Small intestine (tissue), 7 donors: ENCODE data around the gene TEX9. TPM values are rescaled to one million over a fixed set of nuclear protein-coding genes. Genes with fewer than 3 reads are reported as not detected.
A peak's percentile ranks its signal among the peaks of the same experiment; 100 is the strongest.

Experiments
- DNase-seq, 2 donors: peaks; one replicate each; pipeline versions ENCODE4 v3.0.0 to v3.0.0-alpha.2; 2013
- FAIRE-seq: peaks from 2 replicates; lab custom pipeline; 2012; peaks lifted over from hg19 to GRCh38; lab: Jason Lieb, UNC
- H3K27ac ChIP-seq, 3 donors: one replicate each; pipeline ENCODE4 v1.5.1; 2013; ENCODE audit warnings: low read length in 2 of 3, mild to moderate bottlenecking in 2 of 3, control low read depth in 1 of 3, inconsistent platforms in 1 of 3, low read depth in 1 of 3, moderate library complexity in 1 of 3
- H3K27me3 ChIP-seq, 3 donors: one replicate each; pipeline ENCODE4 v1.6.1; 2013; ENCODE audit warnings: low read length in 3 of 3, inconsistent platforms in 1 of 3; ENCODE audit not compliant: control insufficient read depth in 3 of 3, insufficient read depth in 3 of 3
- H3K36me3 ChIP-seq, 3 donors: one replicate each; pipeline ENCODE4 v1.6.1; 2013; ENCODE audit warnings: low read length in 3 of 3, inconsistent platforms in 1 of 3, low read depth in 1 of 3, mild to moderate bottlenecking in 1 of 3, moderate library complexity in 1 of 3; ENCODE audit not compliant: control insufficient read depth in 3 of 3, insufficient read depth in 2 of 3
- H3K4me1 ChIP-seq, 3 donors: one replicate each; pipeline ENCODE4 v1.6.1; 2013; ENCODE audit warnings: low read length in 2 of 3, inconsistent platforms in 1 of 3, low read depth in 1 of 3, mild to moderate bottlenecking in 1 of 3, moderate library complexity in 1 of 3; ENCODE audit not compliant: control insufficient read depth in 3 of 3, insufficient read depth in 2 of 3
- H3K4me3 ChIP-seq, 3 donors: one replicate each; pipeline ENCODE4 v1.5.1; 2013; ENCODE audit warnings: low read length in 3 of 3, control low read depth in 1 of 3, inconsistent platforms in 1 of 3, low read depth in 1 of 3, mild to moderate bottlenecking in 1 of 3, moderate library complexity in 1 of 3
- H3K9me3 ChIP-seq, 2 donors: one replicate each; pipeline ENCODE4 v1.6.1; 2013; ENCODE audit warnings: low read depth in 1 of 2, low read length in 1 of 2; ENCODE audit not compliant: control insufficient read depth in 2 of 2, insufficient read depth in 1 of 2
- WGBS, 3 donors: extraction: QIAGEN DNeasy Blood & Tissue Kit; methylation state at CpG; one replicate each; pipeline ENCODE4 v1.1.7; 2013; 5-methylcytosine and 5-hydroxymethylcytosine counted together
- polyA plus RNA-seq, 4 donors: library from polyadenylated mRNA; stranded (reverse) in 3 of 4; unstranded in 1 of 4; fragments of 200-250 nt in 3 of 4; fragments of 120-200 nt in 1 of 4; gene quantifications; one replicate each; pipeline versions ENCODE4 v1.2.1 to v1.2.3, GENCODE V29; 2013
- donor health status: healthy with polysubstance abuse.
- donor health status: control.
- donor health status: control.
- donor health status: Bipolar disorder and iron deficiency.
- donor health status: healthy.

TEX9 gene
- polyA plus RNA-seq, 4 donors: 1.4 to 8.9 (median 7.0) TPM

DNA sequence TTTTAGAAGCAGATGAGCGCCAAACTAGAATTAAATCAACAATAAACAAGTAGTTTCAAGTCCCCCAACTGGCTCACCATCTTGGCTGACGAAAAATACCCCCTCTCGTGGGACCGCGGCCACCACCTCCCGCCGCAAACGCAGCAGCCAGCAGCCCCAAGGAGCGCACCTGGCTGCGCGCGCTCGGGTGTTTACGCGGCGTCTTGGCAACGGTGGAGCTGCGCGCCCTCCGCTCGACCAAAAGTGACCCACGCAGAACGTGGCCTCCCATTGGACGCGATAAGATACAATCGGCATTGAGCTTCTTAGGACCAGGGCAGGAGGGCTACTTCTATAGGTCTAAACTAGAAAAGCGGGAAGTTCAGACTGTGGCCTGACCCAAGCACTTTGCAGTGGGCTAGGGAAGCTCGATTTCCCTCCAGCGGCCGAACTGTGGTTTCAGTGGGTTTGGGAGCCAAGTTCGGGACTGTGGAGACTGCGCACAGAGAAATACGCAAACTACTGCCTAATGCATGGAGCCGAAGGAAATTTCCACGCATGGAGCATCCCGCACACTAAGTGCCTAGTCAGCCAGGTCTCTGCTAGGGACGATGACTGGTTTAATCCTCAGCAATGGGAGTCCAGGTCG, 99.8 kb downstream of the TEX9 start, which contains the start of gene MNS1:
Gene MNS1 (minus strand): TSS at position 245 of the 628 bp plus-strand sequence. CDS start 165 bp downstream, at position 80.
- FAIRE-seq (no peak), DNase-seq (peak; percentile 96 to 99)
- Histone ChIP-seq H3K4me3 (peak within 1 kb of the TSS; percentile 23 to 74 (median 45)), H3K27ac (peak within 1 kb of the TSS in 1 of 3 donors; percentile 10), H3K4me1 (peaks cover 2 to 5% (median 2%) of the 10 kb centered on the region in 3 donors), H3K27me3 (no peaks in the 10 kb centered on the region), H3K9me3 (no peaks in the 10 kb centered on the region), H3K36me3 (no peaks in the 10 kb centered on the region)
- WGBS, 3 donors: 2% methylated on average over 38 of the region's 38 CpGs

DNA sequence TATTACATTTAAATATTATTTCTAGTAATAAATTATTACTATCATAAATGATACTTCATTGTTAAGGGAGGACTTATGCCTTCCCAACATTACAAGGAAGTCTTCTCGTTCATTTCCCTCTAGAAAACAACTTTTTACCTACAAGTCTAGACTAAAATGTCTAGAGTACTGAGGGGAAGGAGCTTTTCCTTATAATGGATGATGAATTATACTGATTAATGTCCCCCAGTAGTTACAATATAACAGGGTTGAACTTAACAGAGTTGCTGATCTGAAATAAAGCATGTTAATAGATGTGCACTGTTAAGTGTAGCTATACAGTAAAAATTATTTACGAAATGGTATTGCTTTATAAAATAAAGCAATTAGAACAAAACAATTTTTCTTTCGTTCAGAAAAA, 102.4 kb downstream of the TEX9 start:
- Histone ChIP-seq H3K36me3 (no peaks in the 10 kb centered on the region), H3K4me3 (no peak overlapping the region), H3K9me3 (no peaks in the 10 kb centered on the region), H3K27ac (no peak overlapping the region), H3K4me1 (peaks cover 2 to 5% (median 2%) of the 10 kb centered on the region in 3 donors), H3K27me3 (no peaks in the 10 kb centered on the region)
- DNase-seq (no peak), FAIRE-seq (no peak)
- WGBS, 3 donors: 29 to 62% (median 43%) methylated on average over 3 of the region's 3 CpGs

DNA sequence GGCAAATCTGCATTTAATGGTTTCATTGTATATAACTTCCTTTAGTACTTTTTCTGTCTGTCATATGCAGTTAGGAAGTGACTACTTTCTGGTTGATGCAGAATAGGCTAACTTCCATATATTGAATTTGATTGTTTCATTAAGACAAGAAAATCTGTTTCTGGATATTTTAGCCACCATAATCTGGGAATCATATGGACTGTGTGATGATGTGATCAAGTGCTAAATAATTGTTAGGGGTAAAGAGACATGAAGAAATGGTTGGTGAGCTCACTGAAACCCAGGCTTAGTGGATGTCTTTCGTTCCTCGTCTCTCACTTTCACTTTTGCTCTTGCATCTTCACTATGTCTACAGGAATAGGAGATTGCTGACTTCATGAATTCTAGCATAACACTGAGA, 103.2 kb downstream of the TEX9 start:
- Histone ChIP-seq H3K4me3 (peak overlapping the region in 1 of 3 donors; percentile 11), H3K36me3 (no peaks in the 10 kb centered on the region), H3K27ac (peak overlapping the region in 1 of 3 donors; percentile 41), H3K27me3 (no peaks in the 10 kb centered on the region), H3K4me1 (peaks cover 2 to 5% (median 2%) of the 10 kb centered on the region in 3 donors), H3K9me3 (no peaks in the 10 kb centered on the region)
- WGBS, 3 donors: 3 to 12% (median 4%) methylated on average over 2 of the region's 2 CpGs
- DNase-seq: peak; percentile 48 to 77
- FAIRE-seq: peak; percentile 51

DNA sequence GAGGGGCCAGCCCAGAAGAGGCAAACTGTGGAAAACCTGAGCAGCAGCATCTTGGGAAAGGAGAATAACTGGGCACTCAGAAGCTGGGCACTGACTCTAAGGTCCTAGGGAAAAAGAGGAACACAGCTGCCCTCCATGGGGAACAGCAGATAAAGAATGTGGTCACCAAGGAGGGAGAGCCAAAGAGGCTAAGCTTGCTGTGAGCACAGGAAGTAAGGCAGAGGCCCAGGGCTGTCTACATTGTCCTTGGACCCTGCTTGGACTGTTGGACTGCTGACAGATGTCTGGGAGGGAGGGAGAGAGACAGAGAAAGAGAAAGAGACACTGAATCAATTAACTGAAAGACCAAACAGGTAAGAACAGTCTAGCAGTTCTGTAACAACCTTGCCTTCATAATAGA, 104.3 kb downstream of the TEX9 start:
- H3K9me3 ChIP-seq: no peaks in the 10 kb centered on the region
- no peak for FAIRE-seq
- H3K4me3 ChIP-seq: no peak overlapping the region
- H3K27me3 ChIP-seq: no peaks in the 10 kb centered on the region
- peaks cover 2 to 5% (median 2%) of the 10 kb centered on the region in 3 donors for H3K4me1 ChIP-seq
- peak; percentile 65 to 87 for DNase-seq
- no peaks in the 10 kb centered on the region for H3K36me3 ChIP-seq
- H3K27ac ChIP-seq: peak overlapping the region in 2 of 3 donors; percentile 50 to 54

DNA sequence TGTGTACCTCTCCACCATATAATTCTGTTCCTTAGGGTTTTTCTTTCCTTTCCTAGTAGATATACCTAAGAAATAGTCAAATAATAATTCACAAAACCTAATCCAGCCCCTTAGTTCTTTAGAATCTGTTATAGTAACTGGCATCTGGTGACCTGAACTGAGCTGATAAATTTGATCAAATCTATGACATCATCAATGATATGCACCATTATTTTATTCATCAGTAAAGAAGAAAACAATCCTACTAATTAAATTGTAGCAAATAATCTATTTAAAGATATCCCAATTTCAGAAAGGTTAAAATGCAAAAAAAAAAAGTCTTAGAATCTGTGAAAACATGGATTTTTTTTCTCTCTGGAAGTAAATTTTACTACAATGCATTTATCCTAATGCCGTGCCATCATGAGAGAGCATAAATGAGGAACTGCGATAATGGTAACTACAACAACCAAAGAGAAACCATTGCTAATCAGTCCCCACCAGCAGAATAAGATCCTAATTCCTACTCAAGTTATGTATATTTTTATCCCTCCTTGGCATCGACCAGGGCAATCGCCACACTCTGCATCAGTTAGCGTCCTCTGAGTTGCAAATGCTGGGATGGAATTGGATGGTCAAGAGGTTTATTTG, 106.3 kb downstream of the TEX9 start:
- no peaks in the 10 kb centered on the region for H3K27me3 ChIP-seq
- FAIRE-seq: no peak
- 88 to 95% (median 93%) methylated on average over 5 of the region's 5 CpGs for WGBS, 3 donors
- no peak overlapping the region for H3K27ac ChIP-seq
- no peaks in the 10 kb centered on the region for H3K36me3 ChIP-seq
- H3K9me3 ChIP-seq: no peaks in the 10 kb centered on the region
- DNase-seq: no peak
- H3K4me3 ChIP-seq: no peak overlapping the region
- peaks cover 0 to 5% (median 2%) of the 10 kb centered on the region in 3 donors for H3K4me1 ChIP-seq

DNA sequence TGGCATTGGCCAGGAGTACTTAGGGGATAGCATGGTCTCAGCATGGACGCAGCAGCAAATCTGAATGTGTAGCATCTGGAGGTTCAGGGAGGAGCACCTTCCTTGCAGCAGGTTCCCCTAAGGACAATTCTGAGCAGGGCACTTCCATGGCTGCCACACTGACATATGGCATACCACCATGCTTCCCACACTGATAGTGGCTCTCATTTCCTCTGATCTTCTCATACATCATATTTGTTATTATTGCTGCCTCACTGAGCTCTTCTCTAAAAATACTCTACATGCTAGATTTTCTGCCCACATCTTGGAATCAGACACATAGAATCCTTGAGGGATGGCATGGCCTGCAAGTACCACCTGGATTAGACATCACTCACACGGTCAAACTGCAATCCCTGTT, 107.1 kb downstream of the TEX9 start:
- no peak for FAIRE-seq
- Histone ChIP-seq H3K27ac (no peak overlapping the region), H3K4me3 (no peak overlapping the region), H3K9me3 (no peaks in the 10 kb centered on the region), H3K27me3 (no peaks in the 10 kb centered on the region), H3K4me1 (peaks cover 0 to 5% (median 2%) of the 10 kb centered on the region in 3 donors), H3K36me3 (no peaks in the 10 kb centered on the region)
- 88 to 94% (median 92%) methylated on average over 2 of the region's 2 CpGs for WGBS, 3 donors
- no peak for DNase-seq

DNA sequence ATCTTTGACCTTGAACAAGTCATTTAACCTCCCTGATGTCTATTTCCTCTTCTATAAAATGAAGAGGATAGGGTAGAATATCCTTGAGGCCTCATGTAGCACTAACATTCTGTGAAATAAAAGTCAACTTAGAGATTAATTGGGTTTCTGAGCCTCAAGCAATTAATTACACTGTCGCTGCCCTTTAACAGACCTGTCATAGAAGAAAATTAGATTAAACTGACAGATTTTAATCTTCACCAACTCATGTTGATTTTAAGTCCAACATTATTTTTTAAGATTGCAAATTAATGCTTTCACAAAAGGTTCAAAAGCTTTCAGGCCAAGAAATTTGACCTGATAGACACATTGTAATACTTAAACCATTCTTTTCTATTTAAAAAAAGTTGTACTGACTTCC, 107.8 kb downstream of the TEX9 start:
- H3K4me3 ChIP-seq: no peak overlapping the region
- FAIRE-seq: no peak
- no peaks in the 10 kb centered on the region for H3K9me3 ChIP-seq
- no peaks in the 10 kb centered on the region for H3K36me3 ChIP-seq
- WGBS, 3 donors: 86 to 93% (median 89%) methylated on average over 1 of the region's 1 CpG
- H3K27ac ChIP-seq: no peak overlapping the region
- H3K4me1 ChIP-seq: peaks cover 0 to 5% (median 2%) of the 10 kb centered on the region in 3 donors
- no peaks in the 10 kb centered on the region for H3K27me3 ChIP-seq
- no peak for DNase-seq

DNA sequence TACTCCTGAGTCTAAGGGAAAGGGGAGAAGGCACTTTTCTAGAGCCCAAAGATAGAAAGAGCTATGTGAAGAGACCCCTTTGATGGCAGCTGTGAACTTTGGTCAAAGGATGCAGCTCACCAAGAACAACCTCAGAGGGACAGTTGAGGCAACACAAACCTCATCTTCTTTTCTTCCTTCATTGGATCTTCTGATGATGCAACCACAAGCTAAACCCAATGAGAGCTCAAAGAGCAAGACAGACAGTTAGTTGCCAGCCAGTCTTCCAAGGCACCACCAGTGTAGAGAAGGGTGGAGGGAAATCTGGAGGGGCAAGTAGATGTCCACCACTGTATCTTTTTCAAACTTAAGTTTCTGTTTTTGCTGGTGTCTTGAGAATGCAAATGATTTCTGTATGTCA, 110.1 kb downstream of the TEX9 start:
- Histone ChIP-seq H3K27ac (no peak overlapping the region), H3K4me3 (no peak overlapping the region), H3K27me3 (no peaks in the 10 kb centered on the region), H3K9me3 (no peaks in the 10 kb centered on the region), H3K36me3 (no peaks in the 10 kb centered on the region), H3K4me1 (no peaks in the 10 kb centered on the region)
- FAIRE-seq: no peak
- DNase-seq: no peak
